Measurements from ENCODE around the gene UNC93B1. TPM values are rescaled to one million over a fixed set of nuclear protein-coding genes. Genes with fewer than 3 reads are reported as not detected.

UNC93B1 gene
- total and polyA plus RNA-seq, 8 donors: 11.6 to 215 (median 35.1) TPM

- Histone ChIP-seq H3K4me1 (peaks cover 33 to 57% (median 49%) of the 10 kb centered on the region in 4 donors), H3K27ac (peak overlapping the region in 3 of 5 donors; percentile 56 to 93 (median 91)), H3K36me3 (peaks cover 49 to 75% (median 70%) of the 10 kb centered on the region in 4 donors), H3K27me3 (no peaks in the 10 kb centered on the region), H3K4me3 (no peak overlapping the region), H3K9me3 (no peaks in the 10 kb centered on the region)
- 75 to 88% (median 83%) methylated on average over 17 to 36 of the region's 36 CpGs for WGBS, 5 donors
- DNase-seq: peak in 1 of 2 donors; percentile 62
- intact Hi-C loops (cut with DNase I; ENCODE audit: low total_unique reads): no loop called here
- TF ChIP-seq POLR2A (IDR thresholded peaks at IDR 0.05): no peak
- no peak for TF ChIP-seq EP300 (IDR thresholded peaks at IDR 0.05)
- no peak for TF ChIP-seq POLR2AphosphoS5 (IDR thresholded peaks at IDR 0.05)
- no peak for TF ChIP-seq CTCF (IDR thresholded peaks at IDR 0.05)
These were observed 39.6 kb upstream of the UNC93B1 start for GRCh38 chr11:68043349-68044144.

DNA sequence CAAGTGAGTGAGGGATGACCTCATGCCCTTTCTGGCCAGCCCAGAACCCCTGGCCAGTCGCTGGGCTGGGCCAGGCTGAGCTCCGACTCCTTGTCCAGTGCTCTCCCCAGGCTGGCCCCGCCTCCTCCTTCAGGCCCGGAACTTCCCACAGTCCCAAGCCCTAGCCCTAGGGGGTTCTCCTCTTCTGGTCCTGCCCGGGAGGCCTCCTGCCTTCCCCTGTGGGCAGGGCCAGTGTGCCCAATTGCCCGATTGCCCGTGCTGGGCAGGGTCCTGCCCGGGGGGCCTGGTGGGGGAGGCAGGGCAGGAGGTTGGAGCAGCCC, 39.1 kb upstream of the UNC93B1 start:
- Histone ChIP-seq H3K27me3 (no peaks in the 10 kb centered on the region), H3K36me3 (peaks cover 45 to 69% (median 65%) of the 10 kb centered on the region in 4 donors), H3K9me3 (no peaks in the 10 kb centered on the region), H3K4me3 (no peak overlapping the region), H3K27ac (peak overlapping the region in 3 of 5 donors; percentile 56 to 93 (median 91)), H3K4me1 (peaks cover 39 to 62% (median 54%) of the 10 kb centered on the region in 4 donors)
- DNase-seq: no peak
- 65 to 90% (median 78%) methylated on average over 5 to 8 of the region's 8 CpGs for WGBS, 5 donors
- no peak for TF ChIP-seq POLR2AphosphoS5 (IDR thresholded peaks at IDR 0.05)
- no peak for TF ChIP-seq POLR2A (IDR thresholded peaks at IDR 0.05)
- intact Hi-C loops (cut with DNase I; ENCODE audit: low total_unique reads): no loop called here

GRCh38 chr11:68042219-68043028, 38.5 kb upstream of the UNC93B1 start:
- no peaks in the 10 kb centered on the region for H3K9me3 ChIP-seq
- WGBS, 5 donors: 85 to 90% (median 87%) methylated on average over 15 to 27 of the region's 27 CpGs
- no peaks in the 10 kb centered on the region for H3K27me3 ChIP-seq
- peak overlapping the region in 3 of 5 donors; percentile 56 to 93 (median 91) for H3K27ac ChIP-seq
- no peak for TF ChIP-seq EP300 (IDR thresholded peaks at IDR 0.05)
- no peak for TF ChIP-seq POLR2A (IDR thresholded peaks at IDR 0.05)
- TF ChIP-seq CTCF (IDR thresholded peaks at IDR 0.05): no peak
- no peak for TF ChIP-seq POLR2AphosphoS5 (IDR thresholded peaks at IDR 0.05)
- H3K36me3 ChIP-seq: peaks cover 40 to 64% (median 59%) of the 10 kb centered on the region in 4 donors
- DNase-seq: no peak
- intact Hi-C loops (cut with DNase I; ENCODE audit: low total_unique reads): no loop called here
- H3K4me1 ChIP-seq: peaks cover 42 to 68% (median 60%) of the 10 kb centered on the region in 4 donors
- no peak overlapping the region for H3K4me3 ChIP-seq

- TF ChIP-seq POLR2A (IDR thresholded peaks at IDR 0.05) (no peak), POLR2AphosphoS5 (IDR thresholded peaks at IDR 0.05) (no peak), CTCF (IDR thresholded peaks at IDR 0.05) (no peak), EP300 (IDR thresholded peaks at IDR 0.05) (no peak)
- H3K4me1 ChIP-seq: peaks cover 49 to 75% (median 67%) of the 10 kb centered on the region in 4 donors
- H3K27me3 ChIP-seq: no peaks in the 10 kb centered on the region
- H3K9me3 ChIP-seq: no peaks in the 10 kb centered on the region
- no peak for DNase-seq
- peaks cover 40 to 56% (median 54%) of the 10 kb centered on the region in 4 donors for H3K36me3 ChIP-seq
- 78 to 86% (median 81%) methylated on average over 9 to 12 of the region's 12 CpGs for WGBS, 5 donors
- H3K27ac ChIP-seq: peak overlapping the region; percentile 87 to 93 (median 91)
- H3K4me3 ChIP-seq: peak overlapping the region in 2 of 4 donors; percentile 54 to 69
- intact Hi-C loops (cut with DNase I; ENCODE audit: low total_unique reads): no loop called here
These were observed 37.8 kb upstream of the UNC93B1 start for GRCh38 chr11:68041617-68042218.
